Measurements from ENCODE around the gene ARMC6. TPM values are rescaled to one million over a fixed set of nuclear protein-coding genes. Genes with fewer than 3 reads are reported as not detected.

The ARMC6 gene
- total RNA-seq, 3 donors from 2014 or later, result 20.3 to 29.5 (median 27.7) TPM

GRCh38 chr19:19043881-19044280 lies 10.5 kb downstream of the ARMC6 start:
- intact Hi-C loops (cut with DNase I; ENCODE audit: low total_unique reads), result no loop called here
- Histone ChIP-seq H3K27me3 (no peaks in the 10 kb centered on the region), H3K36me3 (no peaks in the 10 kb centered on the region), H3K27ac (no peak overlapping the region), H3K4me3 (no peak overlapping the region), H3K9me3 (no peaks in the 10 kb centered on the region), H3K4me1 (peaks cover 0 to 4% of the 10 kb centered on the region in 2 donors)
- DNase-seq (ENCODE audit: low spot score in 2 of 2), result no peak
- TF ChIP-seq POLR2A (IDR thresholded peaks at IDR 0.05), result no peak
- no peak for TF ChIP-seq POLR2AphosphoS5 (IDR thresholded peaks at IDR 0.05)
- TF ChIP-seq CTCF (IDR thresholded peaks at IDR 0.05), result no peak

- TF ChIP-seq POLR2A (IDR thresholded peaks at IDR 0.05) (no peak), CTCF (IDR thresholded peaks at IDR 0.05) (no peak), POLR2AphosphoS5 (IDR thresholded peaks at IDR 0.05) (no peak)
- Histone ChIP-seq H3K27ac (no peak overlapping the region), H3K4me1 (no peaks in the 10 kb centered on the region), H3K27me3 (no peaks in the 10 kb centered on the region), H3K9me3 (no peaks in the 10 kb centered on the region), H3K4me3 (no peak overlapping the region), H3K36me3 (no peaks in the 10 kb centered on the region)
- intact Hi-C loops (cut with DNase I; ENCODE audit: low total_unique reads), result no loop called here
- no peak for DNase-seq (ENCODE audit: low spot score in 2 of 2)
Observed at GRCh38 chr19:19049406-19049805, 16.0 kb downstream of the ARMC6 start.

GRCh38 chr19:19050104-19050503 lies 16.7 kb downstream of the ARMC6 start:
- H3K9me3 ChIP-seq, result no peaks in the 10 kb centered on the region
- no peaks in the 10 kb centered on the region for H3K36me3 ChIP-seq
- no peak overlapping the region for H3K4me3 ChIP-seq
- DNase-seq (ENCODE audit: low spot score in 2 of 2), result no peak
- intact Hi-C loops (cut with DNase I; ENCODE audit: low total_unique reads), result no loop called here
- H3K4me1 ChIP-seq, result no peaks in the 10 kb centered on the region
- H3K27me3 ChIP-seq, result no peaks in the 10 kb centered on the region
- no peak for TF ChIP-seq POLR2AphosphoS5 (IDR thresholded peaks at IDR 0.05)
- TF ChIP-seq POLR2A (IDR thresholded peaks at IDR 0.05), result no peak
- TF ChIP-seq CTCF (IDR thresholded peaks at IDR 0.05), result no peak
- H3K27ac ChIP-seq, result no peak overlapping the region

- Histone ChIP-seq H3K4me1 (no peaks in the 10 kb centered on the region), H3K36me3 (no peaks in the 10 kb centered on the region), H3K27me3 (no peaks in the 10 kb centered on the region), H3K4me3 (no peak overlapping the region), H3K27ac (no peak overlapping the region), H3K9me3 (no peaks in the 10 kb centered on the region)
- DNase-seq (ENCODE audit: low spot score in 2 of 2), result no peak
- intact Hi-C loops (cut with DNase I; ENCODE audit: low total_unique reads), result no loop called here
- TF ChIP-seq CTCF (IDR thresholded peaks at IDR 0.05) (no peak), POLR2AphosphoS5 (IDR thresholded peaks at IDR 0.05) (no peak), POLR2A (IDR thresholded peaks at IDR 0.05) (no peak)
Observed at GRCh38 chr19:19050731-19051130, 17.3 kb downstream of the ARMC6 start.

GRCh38 chr19:19051478-19052213 lies 18.2 kb downstream of the ARMC6 start:
- DNase-seq (ENCODE audit: low spot score in 2 of 2), result no peak
- Histone ChIP-seq H3K4me3 (no peak overlapping the region), H3K9me3 (no peaks in the 10 kb centered on the region), H3K4me1 (no peaks in the 10 kb centered on the region), H3K27ac (no peak overlapping the region), H3K27me3 (no peaks in the 10 kb centered on the region), H3K36me3 (no peaks in the 10 kb centered on the region)
- TF ChIP-seq POLR2AphosphoS5 (IDR thresholded peaks at IDR 0.05) (no peak), POLR2A (IDR thresholded peaks at IDR 0.05) (no peak), CTCF (IDR thresholded peaks at IDR 0.05) (no peak)
- intact Hi-C loops (cut with DNase I; ENCODE audit: low total_unique reads), result no loop called here
